Keratinocyte (primary cell): Measurements from ENCODE around the gene RRAS2.

Experiments
- CTCF ChIP-seq, 3 experiments: IDR thresholded peaks in 1 of 3; conservative IDR thresholded peaks in 1 of 3; optimal IDR thresholded peaks in 1 of 3; 2 replicates in 2 of 3; 3 replicates in 1 of 3; pipeline versions ENCODE3 to v1.5.1; 2011; ENCODE audit warnings: low read length in 3 of 3, mild to moderate bottlenecking in 3 of 3, moderate library complexity in 2 of 3, control low read depth in 1 of 3, inconsistent platforms in 1 of 3; ENCODE audit not compliant: insufficient read depth in 2 of 3; ENCODE audit errors: extremely low read depth in 1 of 3
- EZH2 ChIP-seq: IDR thresholded peaks from one replicate; pipeline ENCODE4 v1.6.1; 2012; ENCODE audit warnings: inconsistent platforms, mild to moderate bottlenecking, low read length, moderate library complexity

DNA sequence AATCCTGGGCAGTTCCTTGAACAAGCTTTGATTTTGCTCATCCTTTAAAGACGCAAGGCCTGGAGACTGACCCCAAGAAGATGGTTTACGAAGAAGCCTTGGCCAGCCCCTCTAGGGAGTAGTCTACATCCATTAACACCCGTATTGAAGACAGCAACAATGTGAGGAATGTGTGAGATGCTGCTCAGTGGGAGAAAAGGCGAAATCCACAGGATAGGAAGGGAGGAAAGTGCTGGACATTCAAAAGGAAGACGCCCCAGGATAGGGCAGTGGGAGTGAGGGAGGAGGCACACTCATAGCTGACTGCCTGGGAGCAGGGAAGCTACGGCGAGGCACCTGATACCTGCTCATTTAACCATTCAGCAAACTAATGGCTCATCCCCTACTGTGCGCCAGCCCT lies 114.1 kb downstream of the RRAS2 start:
- no peak for TF ChIP-seq CTCF (optimal IDR thresholded peaks at IDR 0.05 in 1 of 3, IDR thresholded peaks at IDR 0.05 in 1 of 3, conservative IDR thresholded peaks at IDR 0.05 in 1 of 3; ENCODE audit: extremely low read depth in 1 of 3, insufficient read depth in 2 of 3, low read length in 3 of 3)
- no peak for TF ChIP-seq EZH2
